Suprapubic skin (tissue), 3 donors: ENCODE results near the gene GATA3.

ENCODE experiments used
- EP300 ChIP-seq: sonication (generic); formaldehyde crosslinking; IDR thresholded peaks from one replicate; pipeline ENCODE4 v1.6.1; 2017; ENCODE audit warnings: antibody characterized with exemption
- POLR2A ChIP-seq, 2 donors: fragments of 450-650 bp; IDR thresholded peaks; one replicate each; pipeline ENCODE4 v1.6.1; 2017; ENCODE audit warnings: antibody characterized with exemption in 2 of 2, mild to moderate bottlenecking in 2 of 2, moderate library complexity in 2 of 2
- TF ChIP-seq, protein P1 (sequence below), 2 donors: fragments of 200-600 bp in 1 of 2; fragments of 450-650 bp in 1 of 2; sonication (generic) in 1 of 2; IDR thresholded peaks; one replicate each; pipeline ENCODE4 v1.5.1; 2016 to 2019; ENCODE audit warnings: antibody characterized with exemption in 2 of 2, mild to moderate bottlenecking in 1 of 2, moderate library complexity in 1 of 2

DNA sequence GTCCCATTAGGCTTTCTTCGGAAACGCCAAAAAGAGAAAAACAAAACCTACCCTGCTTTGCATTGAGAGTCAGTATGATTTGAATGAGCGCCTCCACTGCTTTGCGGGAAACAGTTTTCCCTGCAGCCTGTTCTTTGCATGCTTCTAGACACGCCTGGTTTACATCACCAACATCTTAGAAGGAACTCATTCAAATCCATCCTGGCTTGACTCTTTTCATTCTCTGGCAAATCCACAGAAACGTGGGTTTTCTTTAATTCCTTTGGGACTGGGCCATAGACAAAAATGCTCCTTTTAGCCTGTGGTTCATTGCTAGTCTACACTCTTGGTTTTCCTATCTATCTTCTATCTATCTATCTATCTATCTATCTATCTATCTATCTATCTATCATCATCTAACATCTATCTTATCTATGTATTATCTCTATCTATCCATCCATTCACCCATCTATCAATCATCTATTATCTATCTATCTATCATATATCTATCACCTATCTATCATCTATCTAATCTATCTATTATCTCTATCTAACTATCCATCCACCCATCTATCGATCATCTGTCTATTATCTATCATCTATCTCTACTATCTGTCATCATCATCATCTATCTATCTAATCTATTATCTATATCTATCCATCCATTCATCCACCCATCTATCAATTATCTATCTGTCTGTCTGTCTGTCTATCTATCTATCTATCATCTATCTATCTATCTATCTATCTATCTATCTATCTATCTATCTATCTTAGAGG is 68.3 kb downstream of the GATA3 start:
- TF ChIP-seq POLR2A (IDR thresholded peaks at IDR 0.05), result no peak
- TF ChIP-seq, protein P1, sequence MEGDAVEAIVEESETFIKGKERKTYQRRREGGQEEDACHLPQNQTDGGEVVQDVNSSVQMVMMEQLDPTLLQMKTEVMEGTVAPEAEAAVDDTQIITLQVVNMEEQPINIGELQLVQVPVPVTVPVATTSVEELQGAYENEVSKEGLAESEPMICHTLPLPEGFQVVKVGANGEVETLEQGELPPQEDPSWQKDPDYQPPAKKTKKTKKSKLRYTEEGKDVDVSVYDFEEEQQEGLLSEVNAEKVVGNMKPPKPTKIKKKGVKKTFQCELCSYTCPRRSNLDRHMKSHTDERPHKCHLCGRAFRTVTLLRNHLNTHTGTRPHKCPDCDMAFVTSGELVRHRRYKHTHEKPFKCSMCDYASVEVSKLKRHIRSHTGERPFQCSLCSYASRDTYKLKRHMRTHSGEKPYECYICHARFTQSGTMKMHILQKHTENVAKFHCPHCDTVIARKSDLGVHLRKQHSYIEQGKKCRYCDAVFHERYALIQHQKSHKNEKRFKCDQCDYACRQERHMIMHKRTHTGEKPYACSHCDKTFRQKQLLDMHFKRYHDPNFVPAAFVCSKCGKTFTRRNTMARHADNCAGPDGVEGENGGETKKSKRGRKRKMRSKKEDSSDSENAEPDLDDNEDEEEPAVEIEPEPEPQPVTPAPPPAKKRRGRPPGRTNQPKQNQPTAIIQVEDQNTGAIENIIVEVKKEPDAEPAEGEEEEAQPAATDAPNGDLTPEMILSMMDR (IDR thresholded peaks at IDR 0.05), result no peak
- TF ChIP-seq EP300, result no peak
